HG02870 (cell line): ENCODE results near the gene CRMP1.

ENCODE experiments used
- ATAC-seq: cut with Tn5 transposase; IDR thresholded peaks from one replicate; pipeline ENCODE4 v1.9.1; 2021; ENCODE audit warnings: mild to moderate bottlenecking, moderate library complexity; ENCODE audit not compliant: unreplicated experiment

The CRMP1 gene

GRCh38 chr4:5801696-5802095, 91.2 kb downstream of the CRMP1 start:
- ATAC-seq = no peak

- ATAC-seq = no peak
Measured at GRCh38 chr4:5800496-5800895, 92.4 kb downstream of the CRMP1 start.

- ATAC-seq = no peak
Measured at GRCh38 chr4:5799406-5799805, 93.5 kb downstream of the CRMP1 start.

DNA sequence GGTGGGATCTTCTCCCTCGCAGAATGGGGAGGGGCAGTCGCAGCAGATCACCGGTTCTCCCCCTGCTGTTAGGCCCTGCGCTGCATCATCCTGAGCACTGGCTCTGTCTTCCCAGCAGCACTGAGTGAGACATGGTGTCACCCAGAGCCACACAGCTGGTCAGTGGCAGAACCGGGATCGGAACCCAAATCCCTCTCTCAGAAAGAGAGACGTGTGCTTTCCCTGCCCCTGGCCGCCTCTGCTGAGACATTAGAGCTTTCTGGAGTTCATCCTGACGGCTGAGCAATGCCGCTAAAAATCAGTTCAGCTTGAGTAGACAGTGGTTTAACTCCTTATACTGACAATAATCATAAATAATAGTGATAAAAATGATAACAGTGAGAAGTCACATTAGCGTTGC, 93.9 kb downstream of the CRMP1 start:
- ATAC-seq = no peak

DNA sequence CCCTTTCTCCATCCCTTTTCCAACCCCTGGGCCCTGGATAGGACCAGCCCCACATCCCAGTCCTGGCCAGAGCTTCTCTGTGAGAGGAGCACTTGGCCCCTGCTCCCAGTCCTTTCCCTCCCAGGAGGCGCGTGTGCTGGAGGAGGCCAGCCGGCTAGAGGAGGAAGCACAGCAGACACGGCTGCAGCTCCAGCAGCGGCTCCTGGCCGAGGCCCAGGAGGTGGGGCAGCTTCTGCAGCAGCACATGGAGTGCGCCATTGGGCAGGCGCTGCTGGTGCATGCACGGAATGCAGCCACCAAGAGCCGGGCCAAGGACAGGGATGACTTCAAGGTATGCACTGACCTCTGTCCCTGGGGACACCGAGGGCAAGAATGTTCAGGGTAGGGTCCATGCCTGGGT, 94.4 kb downstream of the CRMP1 start:
- ATAC-seq = no peak

DNA sequence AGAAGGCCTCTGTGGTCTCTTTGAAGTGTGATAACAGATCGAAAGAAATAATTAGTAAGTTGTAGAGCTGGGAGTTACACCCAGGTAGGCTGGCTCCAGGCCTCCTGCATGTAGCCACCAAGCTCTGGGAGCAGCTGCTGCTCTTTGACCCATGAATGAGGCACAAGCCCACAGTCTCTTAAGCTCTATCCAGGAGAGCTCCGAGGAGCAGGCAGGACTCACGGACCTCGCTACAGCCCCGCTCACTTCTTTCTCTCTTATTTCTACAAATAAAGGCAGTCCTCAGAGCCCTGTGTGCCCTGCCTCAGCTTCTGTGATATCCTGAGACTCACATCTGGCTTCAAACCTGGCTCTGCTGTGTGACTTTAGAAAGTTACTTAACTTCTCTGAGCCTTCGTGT, 95.0 kb downstream of the CRMP1 start:
- ATAC-seq = no peak

- ATAC-seq = no peak
Measured at GRCh38 chr4:5796976-5797375, 95.9 kb downstream of the CRMP1 start.

GRCh38 chr4:5795580-5795979, 97.3 kb downstream of the CRMP1 start:
- no peak for ATAC-seq

DNA sequence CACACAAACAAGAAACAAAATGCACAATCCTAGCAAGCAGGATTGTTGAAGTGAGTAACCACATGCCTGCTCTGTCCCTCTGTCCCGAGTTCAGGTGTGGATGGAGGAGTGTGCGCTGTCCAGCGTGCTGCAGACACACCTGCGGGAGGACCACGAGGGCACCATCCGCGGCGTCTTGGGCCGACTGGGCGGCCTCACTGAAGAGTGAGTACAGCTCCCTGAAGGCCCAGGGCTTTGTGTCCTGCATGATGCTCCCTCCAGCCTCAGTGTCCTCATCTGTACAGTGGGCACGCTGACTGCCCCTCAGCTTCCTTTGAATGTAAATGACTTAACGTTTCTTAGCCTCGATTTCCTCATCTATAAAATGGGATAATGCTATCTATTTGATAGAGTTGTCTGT, 99.4 kb downstream of the CRMP1 start:
- ATAC-seq = no peak

GRCh38 chr4:5791654-5792053, 101.2 kb downstream of the CRMP1 start:
- no peak for ATAC-seq

- no peak for ATAC-seq
Measured at GRCh38 chr4:5790546-5790857, 102.4 kb downstream of the CRMP1 start.

- no peak for ATAC-seq
Measured at GRCh38 chr4:5789141-5789540, 103.7 kb downstream of the CRMP1 start.

GRCh38 chr4:5788144-5788543, 104.7 kb downstream of the CRMP1 start:
- ATAC-seq = no peak

DNA sequence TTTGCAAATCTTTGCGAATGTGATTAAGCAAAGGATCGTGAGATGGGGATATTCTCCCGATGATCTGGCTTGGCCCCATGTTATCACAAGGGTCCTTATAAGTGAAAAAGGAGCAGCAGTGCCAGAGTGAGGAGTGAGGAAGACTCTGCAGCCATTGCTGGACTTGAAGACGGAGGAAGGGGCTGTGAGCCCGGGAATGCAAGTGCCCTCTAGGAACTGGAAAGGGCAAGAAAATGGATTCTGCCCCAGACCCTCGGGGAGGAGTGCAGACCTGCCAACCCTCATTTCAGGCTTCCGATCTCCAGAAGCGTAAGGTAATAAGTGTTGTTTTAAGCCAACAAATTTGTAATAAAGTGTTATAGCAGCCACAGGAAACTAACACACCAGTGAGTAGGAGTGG, 105.6 kb downstream of the CRMP1 start:
- ATAC-seq = no peak

DNA sequence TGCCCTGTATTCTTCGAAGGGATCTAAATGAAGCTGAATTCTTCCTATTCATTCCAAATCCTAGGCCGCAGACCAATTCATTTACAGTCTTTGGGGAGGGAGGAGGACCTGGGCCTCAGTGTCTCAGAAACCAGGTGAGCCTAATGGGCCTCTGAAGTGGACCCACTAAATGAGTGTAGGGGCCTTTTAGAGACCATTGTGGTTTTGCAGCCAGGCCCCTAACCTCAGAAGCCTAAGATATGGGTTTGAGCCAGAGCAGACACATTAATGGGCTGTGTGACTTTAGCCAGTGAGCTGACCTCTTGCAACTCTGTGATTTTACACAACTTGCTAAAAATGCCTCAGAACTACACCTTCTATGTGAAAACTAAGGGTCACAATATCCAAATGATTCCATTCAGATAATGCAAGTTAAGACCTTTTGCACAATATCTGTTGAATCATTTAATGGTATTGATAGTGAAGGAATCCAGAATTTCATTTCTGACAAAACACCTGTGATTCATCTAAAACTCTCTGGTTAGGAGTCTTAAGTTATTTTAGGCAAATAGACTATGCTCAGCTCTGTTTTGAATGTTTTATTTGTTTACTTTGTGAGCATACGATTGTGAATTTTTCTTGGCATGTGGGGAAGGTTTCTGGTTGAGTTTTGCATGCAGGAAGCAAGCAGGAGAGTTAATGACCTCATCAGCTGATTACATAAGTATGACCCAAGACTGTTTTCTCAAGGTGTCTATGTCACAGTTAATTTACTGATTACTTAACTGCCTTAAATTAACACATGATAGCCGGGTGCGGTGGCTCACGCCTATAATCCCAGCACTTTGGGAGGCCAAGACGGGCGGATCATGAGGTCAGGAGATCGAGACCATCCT, 106.8 kb downstream of the CRMP1 start:
- no peak for ATAC-seq

DNA sequence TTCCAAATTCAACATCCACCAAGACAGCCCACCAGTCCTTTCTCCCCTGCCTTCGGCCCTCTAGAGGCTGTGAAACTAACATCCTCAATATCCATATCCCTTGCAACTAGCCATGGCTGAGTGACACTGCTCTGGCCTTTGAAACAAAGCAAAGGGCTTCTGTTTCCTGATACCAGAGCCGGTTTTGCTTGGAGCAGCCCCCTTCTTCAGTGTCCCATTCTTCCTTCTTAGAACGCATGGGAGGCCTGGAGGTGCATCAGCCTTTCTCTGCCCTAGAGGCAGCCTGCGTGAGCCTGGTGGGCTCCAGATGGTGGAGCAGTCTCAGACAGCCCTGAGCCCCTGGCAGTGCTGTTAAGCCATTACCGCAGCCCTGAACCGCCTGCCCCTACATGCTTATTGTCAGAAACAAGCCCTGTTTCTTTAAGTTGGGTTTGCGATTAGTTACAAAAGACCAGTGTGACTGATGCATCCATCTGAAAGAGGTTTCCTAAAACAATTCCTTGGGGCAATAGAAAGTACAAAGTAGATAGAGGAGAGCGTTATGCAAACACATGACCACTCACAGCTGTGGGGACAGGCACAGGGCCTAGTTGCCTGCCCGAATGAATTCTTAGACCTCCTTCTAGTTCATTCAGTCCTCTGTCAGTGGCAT, 107.8 kb downstream of the CRMP1 start:
- ATAC-seq = no peak

- ATAC-seq = no peak
Measured at GRCh38 chr4:5784021-5784420, 108.9 kb downstream of the CRMP1 start.

- ATAC-seq = no peak
Measured at GRCh38 chr4:5783486-5783885, 109.4 kb downstream of the CRMP1 start.

- no peak for ATAC-seq
Measured at GRCh38 chr4:5782829-5783476, 109.9 kb downstream of the CRMP1 start.

DNA sequence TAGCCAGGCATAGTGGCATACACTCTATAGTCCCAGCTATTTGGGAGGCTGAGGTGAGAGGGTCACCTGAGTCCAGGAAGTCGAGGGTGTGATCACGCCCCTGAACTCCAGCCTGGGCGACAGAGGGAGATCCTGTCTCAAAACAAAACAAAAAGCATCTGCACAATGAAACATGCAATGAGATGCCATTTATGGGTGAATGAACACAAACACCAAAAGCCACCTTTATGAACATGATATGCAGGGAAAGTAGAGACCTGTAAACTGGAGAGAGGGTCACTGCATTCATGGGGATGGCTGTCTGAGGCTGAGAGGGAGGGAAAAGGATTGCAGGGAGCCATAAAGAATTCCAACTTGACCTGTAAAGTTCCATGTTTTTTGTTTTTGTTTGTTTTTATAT, 111.2 kb downstream of the CRMP1 start:
- no peak for ATAC-seq

DNA sequence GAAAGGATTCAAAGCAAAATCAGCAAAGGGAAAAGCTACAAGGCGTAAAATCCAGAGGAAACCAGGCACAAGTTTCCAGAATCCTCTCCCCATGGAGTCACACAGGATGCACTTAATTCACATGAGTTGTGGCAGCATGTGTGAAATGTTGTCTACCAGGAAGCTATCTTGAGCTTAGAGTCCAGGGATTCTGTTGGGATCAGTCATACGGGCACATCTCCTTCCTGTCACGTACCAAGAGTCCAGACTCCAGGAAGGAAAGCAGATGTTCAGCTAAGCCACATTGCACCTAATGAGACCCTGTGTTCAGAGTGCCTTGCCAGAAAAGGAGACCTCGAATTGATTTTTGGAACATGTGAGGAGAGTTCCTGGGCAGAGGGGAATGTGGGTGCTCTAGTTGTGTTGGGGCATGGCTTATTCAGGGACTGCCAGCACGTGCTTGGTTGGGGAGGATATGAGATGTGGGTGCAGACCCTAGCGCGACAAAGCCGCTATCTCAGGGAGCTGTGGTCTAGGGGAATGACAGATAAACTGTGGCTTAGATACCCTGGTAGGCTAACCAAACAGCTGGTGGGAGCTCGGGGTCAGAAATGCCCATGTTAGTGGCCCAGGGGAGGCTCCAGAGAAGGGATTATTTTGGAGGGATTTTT, 111.9 kb downstream of the CRMP1 start:
- ATAC-seq = no peak

GRCh38 chr4:5776510-5776909, 116.4 kb downstream of the CRMP1 start:
- no peak for ATAC-seq
